Vagina (tissue), 2 donors: Measurements from ENCODE around the gene MAP3K3. TPM values are rescaled to one million over a fixed set of nuclear protein-coding genes. Genes with fewer than 3 reads are reported as not detected.

Source experiments
- DNase-seq, 2 donors: peaks; one replicate each; pipeline ENCODE4 v3.0.0-alpha.2; 2017; ENCODE audit errors: extremely low spot score in 2 of 2
- H3K27ac ChIP-seq: fragments of 200-600 bp; sonication (generic); one replicate; pipeline ENCODE4 v1.5.1; 2019
- H3K27me3 ChIP-seq: fragments of 200-600 bp; sonication (generic); one replicate; pipeline ENCODE4 v1.5.1; 2019
- H3K36me3 ChIP-seq, 2 donors: fragments of 200-600 bp; sonication (generic); one replicate each; pipeline ENCODE4 v1.5.1; 2017 to 2019
- H3K4me1 ChIP-seq: fragments of 200-600 bp; sonication (generic); one replicate; pipeline ENCODE4 v1.5.1; 2019
- H3K4me3 ChIP-seq, 2 donors: fragments of 200-600 bp; sonication (generic); 1 replicate in 1 of 2; 2 replicates in 1 of 2; pipeline ENCODE4 v1.5.1; 2016 to 2019
- H3K9me3 ChIP-seq: fragments of 200-600 bp; sonication (generic); one replicate; pipeline ENCODE4 v1.5.1; 2019
- POLR2A ChIP-seq, 2 donors: fragments of 450-650 bp; IDR thresholded peaks; one replicate each; pipeline ENCODE4 v1.6.1; 2017; ENCODE audit warnings: antibody characterized with exemption in 2 of 2, mild to moderate bottlenecking in 2 of 2, moderate library complexity in 2 of 2
- POLR2AphosphoS5 ChIP-seq, 2 donors: sonication (generic); formaldehyde crosslinking; IDR thresholded peaks; one replicate each; pipeline ENCODE4 v1.9.0; 2017; ENCODE audit warnings: antibody characterized with exemption in 2 of 2, mild to moderate bottlenecking in 2 of 2, low read depth in 1 of 2; ENCODE audit not compliant: insufficient read depth in 1 of 2
- intact Hi-C: fragments of 100-400 bp; cut with DNase I; formaldehyde crosslinking; loops from one replicate; pipeline ENCODE4 v1.15.1; 2023
- total RNA-seq: library from RNA; depleted of rRNA; stranded (reverse); fragments of >200 nt; gene quantifications from one replicate; pipeline ENCODE4 v1.2.3, GENCODE V29; 2016
- TF ChIP-seq, protein P1 (sequence below), 3 experiments: fragments of 450-650 bp in 2 of 3; fragments of 200-600 bp in 1 of 3; sonication (generic) in 1 of 3; IDR thresholded peaks; one replicate each; pipeline ENCODE4 v1.5.1; 2017 to 2019; ENCODE audit warnings: antibody characterized with exemption in 3 of 3, mild to moderate bottlenecking in 2 of 3, moderate library complexity in 2 of 3

The MAP3K3 gene
- total RNA-seq, 1 donor from 2014 or later, result 35.4 TPM

DNA sequence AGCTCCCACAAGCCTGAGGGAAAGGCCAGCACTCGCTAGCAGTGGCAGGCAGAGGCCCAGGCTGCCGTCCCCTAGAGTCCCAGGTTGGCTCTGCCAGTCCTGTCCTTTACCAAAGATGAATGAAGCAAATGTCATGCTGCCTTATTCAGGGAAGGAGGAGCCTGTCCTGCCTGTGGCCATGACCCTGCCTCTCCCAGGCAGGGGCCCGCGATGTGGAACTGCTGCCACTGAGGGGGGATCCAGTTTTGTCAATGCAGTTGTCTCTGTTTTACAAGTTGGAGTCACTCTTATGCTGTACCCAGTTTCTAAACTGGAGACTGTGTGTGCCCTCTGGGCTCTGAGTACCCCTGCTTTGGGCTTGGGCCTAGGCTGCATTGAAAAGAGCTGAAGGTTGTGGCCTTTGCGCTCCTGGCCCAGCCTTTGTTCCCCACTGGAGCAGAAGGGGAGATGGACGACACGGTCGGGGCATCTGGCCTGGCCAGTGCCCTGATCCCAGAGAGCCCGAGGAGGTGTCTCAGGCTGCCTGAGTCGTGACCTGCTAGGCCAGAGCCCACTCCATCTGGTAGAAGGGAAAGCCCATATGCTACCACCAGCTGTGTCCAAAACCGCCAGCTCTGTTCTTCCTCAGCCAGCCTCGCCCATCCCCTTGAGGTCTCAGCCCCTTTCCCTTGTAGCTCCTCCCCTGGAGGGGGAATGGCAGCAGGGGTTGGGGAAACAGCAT is 72.2 kb downstream of the MAP3K3 start:
- Histone ChIP-seq H3K36me3 (peaks cover 4 to 50% of the 10 kb centered on the region in 2 donors), H3K4me3 (no peak overlapping the region), H3K4me1 (peaks cover 23% of the 10 kb centered on the region), H3K27ac (no peak overlapping the region), H3K9me3 (no peaks in the 10 kb centered on the region), H3K27me3 (no peaks in the 10 kb centered on the region)
- DNase-seq, result no peak
- intact Hi-C loops, result no loop called here
- TF ChIP-seq POLR2A (IDR thresholded peaks at IDR 0.05), result no peak
- TF ChIP-seq POLR2AphosphoS5 (IDR thresholded peaks at IDR 0.05; ENCODE audit: insufficient read depth in 1 of 2, low read depth in 1 of 2), result no peak
- TF ChIP-seq, protein P1, sequence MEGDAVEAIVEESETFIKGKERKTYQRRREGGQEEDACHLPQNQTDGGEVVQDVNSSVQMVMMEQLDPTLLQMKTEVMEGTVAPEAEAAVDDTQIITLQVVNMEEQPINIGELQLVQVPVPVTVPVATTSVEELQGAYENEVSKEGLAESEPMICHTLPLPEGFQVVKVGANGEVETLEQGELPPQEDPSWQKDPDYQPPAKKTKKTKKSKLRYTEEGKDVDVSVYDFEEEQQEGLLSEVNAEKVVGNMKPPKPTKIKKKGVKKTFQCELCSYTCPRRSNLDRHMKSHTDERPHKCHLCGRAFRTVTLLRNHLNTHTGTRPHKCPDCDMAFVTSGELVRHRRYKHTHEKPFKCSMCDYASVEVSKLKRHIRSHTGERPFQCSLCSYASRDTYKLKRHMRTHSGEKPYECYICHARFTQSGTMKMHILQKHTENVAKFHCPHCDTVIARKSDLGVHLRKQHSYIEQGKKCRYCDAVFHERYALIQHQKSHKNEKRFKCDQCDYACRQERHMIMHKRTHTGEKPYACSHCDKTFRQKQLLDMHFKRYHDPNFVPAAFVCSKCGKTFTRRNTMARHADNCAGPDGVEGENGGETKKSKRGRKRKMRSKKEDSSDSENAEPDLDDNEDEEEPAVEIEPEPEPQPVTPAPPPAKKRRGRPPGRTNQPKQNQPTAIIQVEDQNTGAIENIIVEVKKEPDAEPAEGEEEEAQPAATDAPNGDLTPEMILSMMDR (IDR thresholded peaks at IDR 0.05), result no peak

DNA sequence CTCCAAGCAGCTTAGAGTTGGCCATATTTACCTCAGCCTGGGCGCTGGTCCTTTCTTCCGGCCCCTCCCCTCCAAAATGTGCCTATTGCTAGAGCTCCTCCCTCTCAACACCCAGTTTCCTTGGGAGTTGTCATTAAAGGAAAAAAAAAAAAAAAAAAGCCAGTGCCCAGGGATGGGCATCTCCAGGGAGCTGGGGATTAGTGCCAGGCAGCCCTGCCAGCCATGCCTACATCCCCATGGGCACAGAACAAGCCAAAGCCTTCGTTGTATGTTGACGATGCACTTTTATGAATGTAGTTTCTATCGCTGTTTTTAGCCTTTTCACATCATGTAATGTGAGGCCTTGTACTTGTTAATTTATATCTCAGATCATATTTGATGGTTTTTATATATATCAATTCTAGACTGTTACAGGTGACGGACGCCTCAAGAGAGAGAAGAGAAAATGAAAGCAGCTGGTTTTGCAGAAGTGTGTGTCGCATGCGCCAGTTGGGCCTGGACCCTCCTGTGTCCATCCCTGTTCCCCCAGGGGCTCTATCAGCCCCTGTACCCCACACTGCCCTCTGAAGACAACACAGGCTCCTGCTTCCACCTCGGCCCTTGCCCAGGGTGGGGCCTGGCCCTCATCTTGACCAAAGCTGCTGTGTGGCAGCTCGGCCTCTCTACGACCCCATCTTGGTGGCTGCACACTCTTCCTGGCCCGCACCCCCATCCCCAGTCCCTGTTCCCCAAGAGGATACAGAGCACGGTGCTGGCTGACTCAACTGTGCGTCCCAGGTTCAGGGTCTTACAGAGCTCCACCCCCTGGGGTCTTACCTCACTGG is 72.9 kb downstream of the MAP3K3 start:
- intact Hi-C loops, result no loop called here
- Histone ChIP-seq H3K4me1 (peaks cover 24% of the 10 kb centered on the region), H3K36me3 (peaks cover 4 to 42% of the 10 kb centered on the region in 2 donors), H3K27me3 (no peaks in the 10 kb centered on the region), H3K9me3 (no peaks in the 10 kb centered on the region), H3K27ac (no peak overlapping the region), H3K4me3 (no peak overlapping the region)
- no peak for DNase-seq
- TF ChIP-seq POLR2A (IDR thresholded peaks at IDR 0.05) (no peak), POLR2AphosphoS5 (IDR thresholded peaks at IDR 0.05; ENCODE audit: insufficient read depth in 1 of 2, low read depth in 1 of 2) (no peak)
- TF ChIP-seq, protein P1 (IDR thresholded peaks at IDR 0.05), result no peak

DNA sequence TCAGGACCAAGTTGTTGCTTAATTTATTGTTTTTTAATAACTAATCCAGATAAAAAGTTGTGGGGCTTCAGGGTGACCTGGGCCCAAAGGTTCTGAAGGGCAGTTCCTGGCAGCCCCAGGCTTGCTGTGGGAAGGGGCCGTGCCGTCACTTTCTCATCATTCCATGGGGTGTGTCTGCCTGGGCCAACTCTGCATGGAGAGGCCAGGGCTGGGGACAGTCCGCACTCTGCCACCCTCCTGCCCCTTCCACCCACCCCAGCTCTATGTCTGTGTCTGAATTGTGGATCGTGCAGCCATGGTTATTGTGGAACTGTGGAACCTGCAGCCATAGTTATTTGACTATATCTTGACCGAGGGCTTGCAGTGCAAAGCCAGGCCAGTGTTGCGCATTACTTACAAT is 73.7 kb downstream of the MAP3K3 start:
- TF ChIP-seq POLR2A (IDR thresholded peaks at IDR 0.05) (no peak), POLR2AphosphoS5 (IDR thresholded peaks at IDR 0.05; ENCODE audit: insufficient read depth in 1 of 2, low read depth in 1 of 2) (no peak)
- TF ChIP-seq, protein P1 (IDR thresholded peaks at IDR 0.05), result no peak
- H3K4me1 ChIP-seq, result peaks cover 27% of the 10 kb centered on the region

DNA sequence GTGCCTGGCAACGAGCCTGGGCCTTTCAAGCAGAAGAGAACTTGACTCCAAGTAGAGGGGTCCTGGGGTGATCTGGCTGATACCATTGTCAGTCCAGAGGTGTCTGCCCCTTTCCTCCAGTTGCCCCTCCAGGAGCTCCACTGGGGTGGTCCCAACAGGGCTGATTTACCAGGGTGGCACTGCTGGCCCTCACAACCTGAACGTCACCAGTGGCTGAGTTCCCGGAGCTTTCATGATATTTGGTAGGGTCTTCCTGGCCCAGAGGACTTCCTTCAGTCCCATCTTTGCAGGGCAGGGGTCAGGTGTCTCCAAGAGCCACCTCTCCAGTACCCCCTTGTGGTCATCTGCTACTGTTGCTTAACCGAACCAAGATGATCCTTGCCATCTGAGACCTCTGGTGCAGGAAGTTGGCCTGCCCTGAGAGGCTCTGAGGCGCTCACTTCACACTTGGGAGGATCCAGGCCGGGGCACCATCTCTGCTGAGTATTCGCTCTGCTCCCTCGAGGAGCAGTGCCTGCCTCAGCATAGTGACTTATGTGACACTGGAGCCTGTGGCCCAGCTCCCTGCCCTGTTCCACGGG is 74.3 kb downstream of the MAP3K3 start:
- Histone ChIP-seq H3K27me3 (no peaks in the 10 kb centered on the region), H3K9me3 (no peaks in the 10 kb centered on the region), H3K4me3 (no peak overlapping the region), H3K36me3 (peaks cover 4 to 29% of the 10 kb centered on the region in 2 donors), H3K4me1 (peaks cover 33% of the 10 kb centered on the region), H3K27ac (no peak overlapping the region)
- intact Hi-C loops, result no loop called here
- peak in 1 of 2 donors; percentile 86 for DNase-seq
- TF ChIP-seq, protein P1 (IDR thresholded peaks at IDR 0.05), result no peak
- TF ChIP-seq POLR2AphosphoS5 (IDR thresholded peaks at IDR 0.05; ENCODE audit: insufficient read depth in 1 of 2, low read depth in 1 of 2), result peak in 1 of 2 donors; percentile 47

More for the DNA sequence above, 73.7 kb downstream of the MAP3K3 start:
- H3K27ac ChIP-seq, result no peak overlapping the region
- intact Hi-C loops, result no loop called here
- H3K27me3 ChIP-seq, result no peaks in the 10 kb centered on the region
- H3K4me3 ChIP-seq, result no peak overlapping the region
- H3K9me3 ChIP-seq, result no peaks in the 10 kb centered on the region
- DNase-seq, result no peak
- H3K36me3 ChIP-seq, result peaks cover 4 to 35% of the 10 kb centered on the region in 2 donors
